HCT116 (cell line): ENCODE data around the gene UFSP2. TPM values are rescaled to one million over a fixed set of nuclear protein-coding genes. Genes with fewer than 3 reads are reported as not detected.

ENCODE experiments used
- CBX3 ChIP-seq: IDR thresholded peaks from 2 replicates; pipeline ENCODE4 v1.6.1; 2012; ENCODE audit warnings: low read depth
- EGR1 ChIP-seq: IDR thresholded peaks from 2 replicates; pipeline ENCODE4 v1.6.1; 2012; ENCODE audit warnings: low read depth
- ELF1 ChIP-seq: IDR thresholded peaks from 2 replicates; pipeline ENCODE4 v1.6.1; 2012; ENCODE audit warnings: low read depth, borderline replicate concordance
- EZH2 ChIP-seq: fragments of 200-600 bp; sonication (generic); IDR thresholded peaks from 2 replicates; pipeline ENCODE4 v1.6.1; 2017; ENCODE audit warnings: antibody characterized with exemption, mixed run types
- EZH2phosphoT487 ChIP-seq: fragments of 200-600 bp; IDR thresholded peaks from 2 replicates; pipeline ENCODE4 v1.6.1; 2018; ENCODE audit warnings: antibody characterized with exemption, borderline replicate concordance
- FOSL1 ChIP-seq: IDR thresholded peaks from 2 replicates; pipeline ENCODE4 v1.6.1; 2012; ENCODE audit warnings: low read depth
- MAX ChIP-seq: IDR thresholded peaks from 2 replicates; pipeline ENCODE4 v1.6.1; 2012
- REST ChIP-seq: IDR thresholded peaks from 2 replicates; pipeline ENCODE4 v1.6.1; 2012; ENCODE audit warnings: low read depth
- SP1 ChIP-seq: IDR thresholded peaks from 2 replicates; pipeline ENCODE4 v1.6.1; 2012; ENCODE audit warnings: low read depth
- TCF7L2 ChIP-seq: IDR thresholded peaks from 2 replicates; pipeline ENCODE4 v1.7.0; 2011; ENCODE audit warnings: borderline replicate concordance, inconsistent platforms; ENCODE audit not compliant: insufficient read depth, insufficient read length; ENCODE audit errors: extremely low read depth
- YY1 ChIP-seq: IDR thresholded peaks from 2 replicates; pipeline ENCODE4 v1.6.1; 2011; ENCODE audit warnings: low read length, low read depth, moderate library complexity, mild to moderate bottlenecking; ENCODE audit not compliant: insufficient replicate concordance; ENCODE audit errors: extremely low read depth
- ZBTB33 ChIP-seq: IDR thresholded peaks from 2 replicates; pipeline ENCODE4 v1.6.1; 2011; ENCODE audit warnings: mild to moderate bottlenecking, low read length, moderate library complexity; ENCODE audit not compliant: insufficient replicate concordance; ENCODE audit errors: extremely low read depth
- total RNA-seq: library from RNA; stranded (reverse); gene quantifications from one replicate; pipeline ENCODE4 v1.2.1, GENCODE V29; 2021; ENCODE audit not compliant: unreplicated experiment

The UFSP2 gene
- total RNA-seq, 1 experiment from 2014 or later, result 29.4 TPM

- TF ChIP-seq REST (no peak), ELF1 (no peak), MAX (no peak), ZBTB33 (no peak), CBX3 (no peak), SP1 (no peak), YY1 (no peak), EZH2 (no peak), FOSL1 (no peak), TCF7L2 (no peak), EZH2phosphoT487 (no peak), EGR1 (no peak)
Measured at GRCh38 chr4:185369731-185370130, 56.0 kb downstream of the UFSP2 start (continued).
